NCI-H774 (cell line): ENCODE measurements around the gene ADAMTS12.

Source experiments
- DNase-seq: peaks from one replicate; lab custom pipeline; 2025; lab: John Stamatoyannopoulos, UW

The ADAMTS12 gene

DNA sequence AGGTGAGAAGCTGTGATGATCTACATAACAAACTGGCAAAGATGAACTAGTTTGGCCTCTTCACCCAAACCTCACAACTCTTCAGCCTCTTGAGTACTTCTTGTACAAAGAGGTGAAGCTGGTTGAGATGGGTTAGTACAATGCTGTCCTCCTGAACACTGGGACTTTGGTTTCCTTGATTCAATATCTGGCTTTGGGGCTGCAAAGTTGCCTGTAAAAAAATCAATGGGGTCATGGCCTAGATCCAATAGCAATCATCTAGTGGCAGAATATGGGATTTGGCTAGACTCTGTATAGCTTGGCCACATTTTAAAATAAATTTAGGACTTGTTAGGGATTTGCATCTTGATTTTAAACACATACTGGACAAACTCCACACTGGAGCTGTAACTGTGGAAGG, 179.1 kb downstream of the ADAMTS12 start:
- no peak for DNase-seq

DNA sequence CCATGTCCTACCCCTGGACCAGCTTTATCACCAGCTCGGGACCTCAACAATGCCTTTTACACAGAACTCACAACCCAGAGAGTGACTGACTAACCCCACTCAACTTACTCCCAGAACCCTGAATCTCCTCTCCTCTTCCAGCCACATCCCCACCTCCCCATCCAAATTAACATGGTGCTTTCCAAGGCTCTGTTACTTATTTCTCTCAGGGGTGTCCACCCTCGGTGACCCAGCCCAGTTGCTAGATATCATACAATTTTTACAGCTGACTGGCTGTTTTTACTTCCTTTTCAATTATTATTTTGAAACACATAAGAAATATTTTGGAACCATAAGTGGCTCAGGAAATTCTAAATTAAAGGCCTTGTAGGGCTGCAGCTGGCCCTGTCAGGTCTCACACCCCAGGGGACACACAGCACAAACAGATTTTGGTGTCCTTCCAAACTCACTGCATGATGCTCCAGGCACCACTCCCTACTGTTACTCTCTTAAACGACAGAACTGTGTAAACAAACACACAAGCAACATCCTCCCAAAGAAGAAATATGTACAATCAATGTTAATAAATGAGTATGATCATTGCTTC, 180.6 kb downstream of the ADAMTS12 start:
- DNase-seq, result no peak

DNA sequence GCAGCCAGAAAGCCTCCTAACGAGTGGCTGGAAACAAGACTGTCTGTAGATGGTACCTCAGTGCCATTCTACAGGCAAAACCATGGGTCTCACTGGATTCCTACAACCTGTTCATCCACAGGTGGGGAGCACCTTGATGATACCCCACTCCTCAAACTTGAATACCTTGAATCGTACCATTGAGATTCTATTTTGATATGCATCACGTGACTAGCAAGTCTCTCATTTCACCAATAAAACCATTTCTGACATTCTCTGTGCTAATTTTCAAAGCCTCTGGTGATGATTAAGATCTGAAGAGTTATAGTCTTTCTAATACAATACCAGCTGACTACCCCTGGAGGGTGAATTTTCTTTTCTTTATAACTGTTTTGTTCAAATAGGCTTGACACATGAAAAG, 188.9 kb downstream of the ADAMTS12 start:
- DNase-seq, result no peak

DNA sequence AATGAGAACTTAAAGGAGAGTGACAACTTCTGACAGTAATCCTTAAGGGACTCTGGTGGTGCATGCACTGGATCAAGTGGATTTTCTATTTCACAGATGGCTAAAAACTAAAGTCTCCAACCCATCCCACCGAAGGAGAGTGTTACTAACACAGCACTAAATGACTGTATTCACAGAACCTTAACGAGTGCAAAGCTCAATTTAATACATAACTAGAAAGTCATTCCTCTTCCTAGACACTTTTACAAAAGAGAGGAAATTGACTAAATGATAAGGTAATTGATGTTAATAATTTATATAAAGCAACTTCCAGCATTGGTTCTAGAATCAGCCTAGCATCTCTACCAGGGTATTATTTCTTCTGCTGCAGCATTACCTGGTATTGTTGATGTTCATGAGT, 189.8 kb downstream of the ADAMTS12 start:
- DNase-seq, result no peak

DNA sequence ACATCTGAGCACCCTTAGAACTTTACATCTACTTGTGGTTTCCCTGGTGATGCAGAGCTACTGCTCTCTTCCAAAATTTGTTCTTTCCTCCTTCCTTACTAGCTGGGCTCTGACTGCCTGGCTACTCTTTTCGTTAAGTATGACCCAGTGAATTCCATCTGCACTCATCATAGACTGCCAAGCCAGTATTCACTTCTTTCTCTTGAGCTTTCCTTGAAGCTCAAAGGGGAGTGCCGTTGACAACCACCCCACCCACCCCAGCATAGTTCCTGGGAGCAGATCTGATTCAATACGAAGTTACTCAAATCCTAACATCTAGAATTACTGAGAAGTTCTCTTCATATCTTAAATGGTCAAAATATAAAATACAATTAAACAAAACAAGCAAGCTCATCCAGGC, 190.5 kb downstream of the ADAMTS12 start:
- DNase-seq, result no peak

DNA sequence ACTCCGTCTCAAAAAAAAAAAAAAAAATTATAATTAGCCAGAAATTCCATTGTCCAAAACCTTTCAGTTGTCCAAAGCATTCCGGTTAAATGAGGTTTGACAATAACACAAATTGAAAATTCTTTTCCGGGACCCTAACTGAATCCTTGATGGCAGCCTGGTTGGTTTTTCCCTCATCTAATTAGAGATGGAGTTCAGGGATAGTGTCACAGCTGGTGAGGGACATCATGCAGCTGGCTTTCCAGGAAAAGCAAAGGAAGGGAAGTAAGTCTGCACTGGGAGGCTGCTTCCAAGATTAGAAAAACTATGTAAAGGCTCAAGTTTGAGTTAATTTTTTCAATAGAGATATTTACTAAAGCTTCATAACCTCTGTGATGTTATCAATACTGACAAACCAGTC, 195.4 kb downstream of the ADAMTS12 start:
- DNase-seq, result no peak

DNA sequence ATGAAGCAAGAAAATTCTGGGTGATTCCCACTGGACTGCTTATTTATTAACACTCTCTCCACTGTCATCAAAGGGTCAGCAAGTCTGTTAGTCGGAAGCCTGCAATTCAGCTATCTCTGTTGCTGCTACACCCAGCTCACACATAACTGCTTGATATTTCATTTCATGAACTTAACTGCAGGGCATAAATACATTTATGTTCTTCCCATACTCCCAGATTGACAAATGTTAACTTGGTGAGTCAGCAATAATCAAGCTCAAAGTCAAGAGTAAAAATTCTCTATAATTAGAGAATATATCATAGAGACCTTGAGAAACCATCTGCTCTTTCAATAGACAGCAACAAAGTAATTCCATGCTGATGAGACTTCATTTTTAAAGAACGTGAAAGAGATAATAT, 198.8 kb downstream of the ADAMTS12 start:
- DNase-seq, result no peak

DNA sequence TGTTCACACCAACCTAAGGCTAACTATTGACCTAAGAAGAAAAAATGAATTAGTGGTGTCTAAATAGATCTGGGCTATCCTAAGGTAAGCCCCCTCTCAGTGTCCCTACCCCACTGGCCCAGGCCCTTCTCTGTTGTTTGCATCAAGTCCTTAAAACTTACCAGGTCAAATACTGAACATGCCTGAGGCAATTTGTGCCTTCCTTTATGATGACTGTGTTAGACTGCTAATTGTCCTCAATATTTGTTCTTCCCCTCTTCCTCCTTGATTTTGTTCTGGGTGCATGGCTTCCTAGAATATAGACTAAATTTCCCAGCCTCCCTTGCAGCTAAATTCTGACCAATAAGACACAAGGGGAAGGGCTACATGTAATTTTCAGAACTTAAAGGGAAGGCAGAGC, 199.9 kb downstream of the ADAMTS12 start:
- DNase-seq, result no peak

DNA sequence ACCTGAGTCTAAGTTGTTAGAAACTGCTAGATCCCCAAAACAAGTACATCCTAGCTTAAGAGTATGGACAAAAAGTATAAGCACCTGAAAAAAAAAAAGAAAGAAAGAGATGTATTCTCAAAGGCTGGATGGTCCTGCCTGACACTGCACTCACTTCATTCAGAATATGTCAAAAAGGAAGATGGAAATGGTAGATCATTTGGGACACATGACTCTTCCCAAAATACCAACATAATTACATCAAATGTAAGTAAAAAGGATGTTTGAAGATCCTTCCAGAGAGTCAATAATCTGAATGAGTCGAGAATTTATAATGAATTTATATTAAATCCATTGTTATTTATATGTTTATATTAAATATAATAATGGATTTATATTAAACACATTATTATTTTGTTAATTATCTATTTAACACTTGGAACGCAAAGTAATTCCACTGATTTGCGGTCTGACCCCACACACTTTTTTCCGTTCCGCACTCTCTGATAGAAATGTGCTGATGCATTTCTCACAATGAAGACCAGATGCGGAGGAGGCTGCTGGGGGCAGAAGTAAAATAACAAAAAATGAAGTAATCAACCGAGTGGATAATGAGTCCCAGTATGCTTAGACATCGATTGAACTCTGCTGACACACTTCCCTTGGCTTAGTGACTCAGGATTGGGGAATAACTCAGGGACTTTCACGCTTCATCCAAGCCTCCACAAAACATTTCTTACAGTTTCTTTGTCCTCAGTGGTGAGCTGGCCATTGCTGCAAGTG, 201.2 kb downstream of the ADAMTS12 start:
- no peak for DNase-seq

DNA sequence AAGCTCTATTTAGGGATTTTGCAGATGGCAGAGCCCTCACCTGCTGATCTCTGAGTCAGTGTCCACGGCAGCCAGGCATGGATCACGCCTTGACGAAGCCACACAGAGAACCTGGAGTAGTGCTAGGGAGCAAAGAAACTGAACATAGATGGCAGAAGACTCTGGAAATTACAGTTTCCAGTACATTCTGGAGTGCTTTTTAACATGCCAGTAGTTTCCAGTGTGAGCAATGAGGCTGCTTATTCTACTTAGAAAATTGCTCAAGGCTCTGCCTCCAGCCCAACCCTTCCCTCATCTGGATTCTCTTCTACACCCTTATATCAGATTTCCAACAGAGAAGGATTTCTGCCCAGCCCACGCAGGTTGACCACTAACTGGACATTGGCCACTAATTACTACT, 203.3 kb downstream of the ADAMTS12 start:
- no peak for DNase-seq

DNA sequence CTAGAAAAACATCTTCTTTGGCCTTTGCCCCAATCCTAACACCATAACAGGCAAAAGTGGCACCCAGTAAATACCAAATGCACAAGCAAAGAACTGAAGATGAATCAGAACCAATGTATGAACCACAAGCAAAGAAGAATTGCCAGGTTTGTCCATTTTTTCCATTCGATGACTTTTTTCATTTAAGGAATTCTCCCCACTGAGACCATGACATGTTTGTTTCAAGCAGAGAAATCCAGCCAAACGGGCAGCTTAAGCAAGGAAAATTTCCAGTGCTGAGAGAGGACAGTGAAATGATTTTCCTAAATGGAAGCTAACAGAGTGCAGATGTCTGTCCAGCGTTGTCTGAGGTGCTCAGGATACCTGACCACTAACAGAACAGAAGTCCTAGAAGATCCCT, 203.7 kb downstream of the ADAMTS12 start:
- DNase-seq, result no peak

DNA sequence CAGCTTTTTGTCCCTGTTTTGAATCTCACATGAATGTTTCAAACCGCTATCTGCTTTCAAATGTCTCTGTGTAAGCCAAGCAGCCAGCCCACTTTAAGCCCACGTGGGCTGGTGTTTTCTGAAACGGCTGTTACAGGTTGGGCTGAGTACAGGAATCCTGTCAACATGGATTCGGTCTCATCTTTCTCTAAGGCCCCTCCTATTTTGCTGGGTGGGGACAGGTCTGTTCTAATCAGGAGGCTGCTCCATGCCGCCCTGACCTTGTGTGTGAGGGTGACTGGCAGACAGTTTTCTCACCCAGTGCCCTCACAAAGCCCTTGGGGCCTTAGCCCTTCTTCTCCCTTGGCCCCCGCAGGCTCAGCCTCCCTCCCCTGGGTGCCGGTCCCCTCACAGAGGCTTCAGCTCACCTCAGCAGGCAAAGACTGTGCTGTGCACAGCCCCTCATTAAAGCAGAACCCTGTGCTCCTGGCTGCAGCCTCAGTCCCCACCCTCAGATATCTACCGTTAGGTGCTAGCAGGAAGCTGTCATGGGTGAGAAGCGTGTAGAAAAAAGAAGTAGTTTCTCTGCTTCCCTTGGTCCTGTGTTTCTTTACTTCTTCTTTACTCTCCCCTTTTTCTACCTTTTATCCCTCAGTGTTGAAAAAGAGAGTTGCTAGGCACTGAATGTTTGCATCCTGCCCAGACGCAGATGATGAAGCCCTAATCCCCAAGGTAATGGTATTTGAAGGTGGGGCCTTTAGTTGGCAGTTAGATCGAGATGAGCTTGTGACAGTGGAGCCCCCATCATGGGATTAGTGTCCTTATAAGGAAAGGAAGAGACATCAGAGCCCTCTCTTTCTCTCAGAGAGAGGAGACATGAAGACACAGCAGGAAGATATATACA, 205.7 kb downstream of the ADAMTS12 start:
- no peak for DNase-seq

DNA sequence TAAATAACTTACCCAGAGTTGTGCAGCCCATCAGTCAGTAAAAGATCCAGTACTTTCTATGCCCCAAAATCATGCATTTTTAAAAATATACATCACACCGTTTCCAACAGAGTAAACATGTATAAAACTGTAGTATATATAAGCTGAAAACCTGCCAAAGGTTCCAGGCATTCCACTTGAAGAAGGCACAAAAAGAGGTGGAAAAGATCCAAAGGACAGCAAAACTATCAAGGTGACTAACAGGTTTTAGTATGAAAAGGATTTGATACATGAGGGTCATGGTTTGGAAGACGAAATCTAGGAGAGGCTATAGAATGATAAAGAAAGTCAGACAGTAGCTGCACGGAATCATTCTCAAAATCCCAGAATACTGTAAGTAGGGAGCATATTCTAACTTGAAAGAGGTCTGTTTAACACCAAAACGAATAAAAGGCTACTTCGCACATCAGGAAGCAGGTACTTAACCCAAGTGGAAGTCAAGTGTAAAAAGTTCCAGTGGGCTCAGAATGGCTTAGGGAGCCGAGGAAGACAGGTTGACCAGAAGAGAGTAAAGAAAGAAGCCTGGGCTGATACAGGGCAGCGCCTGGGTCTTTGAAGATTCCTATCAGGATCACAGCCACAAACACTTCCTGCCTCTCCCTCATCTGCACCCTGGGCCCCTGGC, 207.2 kb downstream of the ADAMTS12 start:
- DNase-seq, result no peak

DNA sequence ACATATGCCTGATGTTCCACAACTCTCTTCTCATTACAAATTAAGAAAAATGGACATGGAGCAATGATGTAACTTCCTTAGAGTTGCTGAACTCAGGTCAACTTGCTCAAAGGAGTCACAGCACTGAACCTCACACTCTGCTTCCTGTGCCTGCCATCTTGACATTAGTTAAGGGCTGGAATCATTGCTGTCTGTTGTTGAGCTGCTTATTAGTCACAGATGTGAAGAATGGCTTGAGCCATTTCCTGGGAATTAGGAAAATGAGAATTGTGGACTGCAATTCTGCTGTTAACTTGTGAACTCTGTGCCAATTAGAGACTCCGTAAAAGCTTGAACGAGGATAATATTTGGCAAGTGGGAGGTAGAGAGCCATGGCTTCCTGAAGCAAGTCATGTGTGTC, 212.0 kb downstream of the ADAMTS12 start:
- no peak for DNase-seq

DNA sequence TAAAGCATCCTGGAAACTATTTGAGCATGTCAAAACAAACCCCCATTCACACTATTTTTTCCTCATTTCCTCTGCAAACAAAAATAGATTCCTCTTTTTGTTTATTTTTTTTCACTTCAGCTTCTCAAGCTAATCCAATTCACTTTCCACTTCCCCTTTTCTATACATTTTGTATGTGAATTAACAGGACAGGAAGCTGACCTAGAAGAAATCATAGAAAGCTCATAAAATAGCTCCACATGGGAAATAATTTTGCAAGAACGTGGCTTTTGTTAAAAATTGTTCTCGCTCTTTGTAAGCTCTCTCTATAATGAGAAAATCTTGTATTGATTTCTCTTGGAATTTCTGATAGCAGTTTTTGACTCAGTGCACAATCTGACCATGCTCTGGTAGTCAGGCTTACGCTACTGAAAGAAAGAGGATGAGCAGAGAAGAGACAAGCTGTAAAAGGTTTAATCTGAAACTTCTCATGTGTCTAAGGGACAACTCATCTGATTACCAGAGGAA, 215.8 kb downstream of the ADAMTS12 start:
- no peak for DNase-seq

DNA sequence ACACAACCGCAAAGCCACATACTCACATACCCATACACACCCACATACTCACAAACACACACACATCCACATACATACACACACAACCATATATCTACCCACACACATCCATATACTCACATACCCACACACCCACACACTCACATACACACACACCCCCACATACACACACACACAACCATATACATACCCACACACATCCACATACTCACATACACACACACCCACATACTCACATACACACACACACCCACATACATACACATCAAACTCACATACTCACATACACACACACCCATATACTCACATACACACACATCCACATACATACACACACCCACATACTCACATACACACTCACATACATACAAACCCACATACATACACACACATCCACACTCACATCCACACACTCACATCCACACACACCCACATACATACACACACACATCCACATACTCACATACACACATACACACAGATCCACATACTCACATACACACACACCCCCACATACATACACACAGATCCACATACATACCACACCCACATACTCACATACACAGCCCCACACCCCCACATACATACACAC, 220.0 kb downstream of the ADAMTS12 start:
- DNase-seq, result no peak

DNA sequence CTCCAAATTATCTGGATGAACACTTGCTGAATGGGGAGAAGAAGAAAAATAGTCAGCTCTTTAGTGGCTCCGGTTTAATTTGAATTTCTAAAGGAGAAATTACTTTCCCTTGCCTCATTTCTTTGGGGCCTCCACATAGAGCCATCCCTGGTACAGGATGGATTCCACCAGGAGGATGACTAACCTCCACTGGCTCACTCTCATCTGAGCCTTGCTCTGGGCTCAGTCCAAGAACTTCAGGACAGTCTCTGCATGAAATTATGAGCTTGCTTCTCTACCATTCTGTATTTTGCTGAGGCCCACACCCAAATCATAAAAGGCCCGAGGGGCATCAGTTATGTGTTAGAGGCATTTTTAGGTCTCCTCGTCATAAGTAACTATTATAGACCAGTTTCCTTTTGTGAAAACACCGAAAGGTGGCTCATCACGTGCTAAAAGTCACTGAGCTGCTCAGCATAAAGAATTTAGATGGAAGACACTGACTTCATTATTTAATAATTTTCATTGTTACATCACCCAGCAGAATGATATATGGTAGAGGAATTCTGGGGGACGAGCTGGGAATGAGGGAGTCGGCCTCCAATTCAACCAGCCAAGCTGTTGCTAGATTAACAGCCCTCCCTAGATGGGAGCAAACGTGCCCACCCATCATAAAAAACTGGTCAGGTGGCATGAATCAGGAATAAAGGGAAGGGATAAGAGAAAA, 228.9 kb downstream of the ADAMTS12 start:
- no peak for DNase-seq

DNA sequence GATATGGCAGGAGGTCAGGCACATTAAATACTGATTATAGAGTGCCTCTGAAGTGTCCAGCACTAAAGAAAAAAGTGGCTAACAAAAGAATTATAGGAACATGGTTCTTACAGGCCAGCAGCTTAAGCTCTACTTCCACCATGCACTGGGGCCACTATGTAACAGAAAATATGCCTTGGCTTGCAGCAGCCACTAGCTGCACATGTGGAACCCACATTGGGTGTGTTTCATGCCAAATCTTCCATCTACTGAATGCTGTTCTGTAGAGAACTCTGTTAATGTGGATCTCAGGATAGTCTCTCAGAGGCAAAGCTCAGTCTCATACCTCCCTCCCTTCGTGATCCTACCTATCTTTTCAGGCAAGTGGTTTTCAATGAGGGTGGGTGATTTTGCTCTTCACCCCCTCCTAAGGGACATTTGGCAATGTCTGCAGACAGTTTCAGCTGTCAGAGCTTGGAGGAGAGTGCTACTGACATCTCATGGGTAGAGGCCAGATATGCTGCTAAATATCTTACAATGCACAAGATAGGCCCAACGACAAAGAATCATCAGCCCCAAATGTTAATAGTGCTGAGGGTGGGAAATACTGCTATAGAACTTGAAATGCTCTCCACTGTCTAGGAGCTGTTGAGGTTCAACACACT, 232.1 kb downstream of the ADAMTS12 start:
- no peak for DNase-seq

DNA sequence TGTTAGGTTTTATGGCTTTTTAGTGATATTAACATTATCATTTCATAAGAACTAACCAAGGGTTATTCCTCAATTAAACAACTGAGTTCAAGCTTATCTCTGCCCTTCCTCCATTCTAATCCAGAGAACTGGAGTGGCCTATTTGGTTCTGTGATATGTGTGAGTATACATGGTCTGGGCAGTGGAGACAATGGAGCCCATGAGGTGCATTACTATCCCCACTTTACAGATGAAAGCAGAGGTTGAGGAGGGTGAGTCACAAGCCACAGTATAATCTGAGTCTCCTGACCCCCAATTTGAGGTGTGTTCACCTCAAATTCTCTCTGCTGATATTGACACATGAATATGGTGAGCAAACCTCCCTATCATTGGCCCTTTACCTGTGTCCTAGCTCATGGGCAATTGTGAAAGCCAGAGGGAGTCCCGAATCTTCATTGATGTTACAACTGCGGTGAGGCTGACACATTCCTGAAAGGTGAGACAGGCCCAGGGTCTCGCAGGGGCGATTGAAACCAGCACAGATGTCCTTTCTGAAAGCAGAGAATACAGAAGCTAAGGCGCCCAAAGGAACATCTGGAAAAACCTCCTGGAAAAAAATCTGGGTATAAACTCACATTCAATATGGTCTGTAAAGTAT, 233.9 kb downstream of the ADAMTS12 start:
- no peak for DNase-seq

DNA sequence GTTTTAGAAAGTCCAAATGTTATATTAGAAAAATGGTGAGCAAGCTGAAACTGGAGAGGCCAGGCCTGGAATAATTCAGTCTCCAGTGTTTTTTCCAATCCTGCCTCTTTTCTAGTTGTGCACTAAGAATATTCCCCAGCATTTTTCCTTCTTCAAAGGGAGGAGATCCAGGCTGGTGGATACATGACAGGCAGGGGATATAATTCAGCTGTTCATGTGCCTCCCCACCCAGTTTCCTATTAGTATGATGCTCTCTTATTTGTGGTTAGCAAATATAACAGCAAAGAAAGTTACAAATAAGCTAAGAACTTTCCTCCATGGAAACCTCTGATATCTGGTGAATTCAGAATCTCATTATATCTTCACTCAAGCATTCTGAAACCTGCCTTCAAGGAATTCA, 234.6 kb downstream of the ADAMTS12 start:
- DNase-seq, result no peak
